GM13977 (cell line): ENCODE measurements around the gene CCDC78.

Experiments
- DNase-seq: peaks from one replicate; pipeline ENCODE4 v3.0.0; 2012; ENCODE audit warnings: low spot score
- CTCF ChIP-seq: IDR thresholded peaks from 2 replicates; pipeline ENCODE4 v1.5.1; 2012; ENCODE audit warnings: mild to moderate bottlenecking, control low read depth; ENCODE audit not compliant: insufficient read depth; ENCODE audit errors: extremely low read depth, missing control alignments
- in situ Hi-C: fragments of 300-500 bp; cut with MboI; formaldehyde crosslinking; loops from one replicate; pipeline ENCODE4 v1.12.0; 2022; ENCODE audit warnings: low sequenced_read_pairs, low pct_unique_long_range_greater_than_20kb, mixed read lengths, inconsistent platforms; ENCODE audit not compliant: unreplicated experiment

CCDC78 gene

DNA sequence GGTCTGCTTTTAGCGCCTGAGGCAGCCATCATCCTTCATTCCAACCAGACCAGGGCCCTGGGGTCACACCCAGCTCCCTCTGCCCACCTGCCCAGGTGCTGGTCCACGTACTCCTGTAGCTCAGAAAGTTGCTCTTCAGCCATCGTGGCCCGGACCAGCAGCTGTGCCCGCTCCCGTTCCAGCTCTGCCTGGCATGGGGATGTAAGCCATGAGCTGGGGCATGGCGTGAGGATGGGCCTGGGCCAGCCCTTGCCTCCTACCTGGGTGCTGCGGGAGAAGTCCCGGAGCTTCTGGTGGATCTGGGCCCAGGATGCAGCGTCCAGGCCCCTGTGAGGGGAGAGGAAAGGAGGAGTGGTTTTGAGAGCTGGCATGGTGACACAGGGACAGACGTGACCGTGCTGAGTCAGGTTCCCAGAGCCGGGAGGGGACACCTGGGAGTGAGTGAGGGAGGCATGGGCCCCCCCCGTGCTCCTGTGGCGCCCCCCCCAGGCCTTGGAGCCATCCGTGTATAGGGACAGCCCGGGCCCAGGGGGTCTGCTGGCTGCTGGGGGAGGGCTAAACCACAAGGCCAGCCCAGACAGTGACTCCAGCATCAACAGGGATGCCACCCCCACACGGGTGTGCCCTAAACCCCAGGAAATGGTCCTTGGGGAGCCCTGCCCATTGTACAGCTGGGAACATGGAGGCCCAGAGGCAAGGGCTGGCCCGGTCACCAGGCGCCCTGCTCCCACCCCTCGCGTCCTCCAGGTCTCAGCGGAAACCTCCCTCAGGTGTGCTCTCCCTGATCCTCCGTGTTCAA lies 3.2 kb downstream of the CCDC78 start:
- in situ Hi-C loops: no loop called here
- no peak for TF ChIP-seq CTCF
- DNase-seq: no peak

DNA sequence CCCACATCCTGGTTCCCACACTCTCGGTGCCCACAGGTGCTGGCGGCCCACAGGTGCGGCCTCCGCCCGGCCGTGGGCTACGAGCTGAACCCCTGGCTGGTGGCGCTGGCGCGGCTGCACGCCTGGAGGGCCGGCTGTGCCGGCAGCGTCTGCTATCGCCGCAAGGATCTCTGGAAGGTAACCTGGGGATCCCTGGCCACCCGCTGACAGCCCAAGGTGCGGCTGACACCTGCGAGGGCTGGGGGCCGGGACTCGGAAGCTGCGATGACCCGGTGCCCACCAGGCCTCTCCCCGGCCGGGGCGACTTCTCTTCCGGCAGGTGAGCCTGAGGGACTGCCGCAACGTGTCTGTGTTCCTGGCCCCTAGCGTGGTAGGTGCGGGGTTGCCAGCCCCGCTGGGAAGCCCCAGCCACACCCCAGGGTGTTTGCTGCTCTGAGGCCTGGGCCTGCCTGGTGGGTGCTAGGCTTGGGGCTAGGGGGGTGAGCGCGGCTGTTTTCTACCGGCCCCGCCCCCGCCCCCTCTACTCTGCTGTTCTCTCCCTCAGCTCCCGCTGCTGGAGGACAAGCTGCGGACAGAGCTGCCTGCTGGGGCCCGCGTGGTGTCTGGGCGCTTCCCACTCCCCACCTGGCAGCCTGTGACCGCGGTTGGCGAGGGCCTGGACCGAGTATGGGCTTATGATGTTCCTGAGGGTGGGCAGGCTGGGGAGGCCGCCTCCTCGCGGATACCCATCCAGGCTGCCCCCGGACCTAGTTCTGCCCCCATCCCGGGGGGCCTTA lies 4.3 kb downstream of the CCDC78 start:
- in situ Hi-C loops: no loop called here
- DNase-seq: no peak
- TF ChIP-seq CTCF: no peak

DNA sequence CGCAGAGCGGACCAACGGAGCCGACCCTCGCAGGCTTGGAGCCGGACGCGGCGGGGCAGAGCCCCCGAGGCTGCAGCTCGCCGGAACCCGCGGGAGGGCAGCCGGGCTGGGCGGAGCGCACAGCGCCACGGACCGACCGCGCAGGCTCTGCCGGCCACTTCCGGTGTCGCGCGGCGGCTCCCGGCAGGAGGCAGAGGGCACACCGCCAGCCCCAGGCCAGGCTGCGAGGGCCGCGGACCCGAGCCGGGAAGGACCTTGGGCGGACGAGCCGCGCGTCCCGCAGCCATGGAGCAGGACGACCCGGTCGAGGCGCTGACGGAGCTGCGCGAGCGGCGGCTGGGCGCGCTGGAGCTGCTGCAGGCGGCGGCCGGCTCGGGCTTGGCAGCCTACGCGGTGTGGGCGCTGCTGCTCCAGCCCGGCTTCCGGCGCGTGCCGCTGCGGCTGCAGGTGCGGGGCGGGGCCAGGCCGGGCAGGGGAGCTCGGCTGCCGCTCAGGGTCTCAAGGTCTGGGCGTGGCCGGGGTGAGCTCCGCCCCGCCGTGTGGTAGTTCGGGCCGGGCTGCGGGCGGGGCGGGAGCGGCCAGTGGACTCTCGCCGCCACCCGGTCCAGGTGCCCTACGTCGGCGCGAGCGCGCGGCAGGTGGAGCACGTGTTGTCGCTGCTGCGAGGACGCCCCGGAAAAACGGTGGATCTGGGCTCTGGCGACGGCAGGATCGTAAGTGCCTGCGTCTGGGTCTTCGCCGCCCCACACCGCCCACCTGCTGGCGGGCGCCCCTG lies 5.1 kb downstream of the CCDC78 start, which contains the start of gene ANTKMT:
Gene ANTKMT, plus strand, starts transcription at position 157 of the 775 bp plus-strand sequence. Its CDS starts 129 bp downstream, at position 286.
- in situ Hi-C loops: no loop called here
- peak; percentile 98 for DNase-seq
- TF ChIP-seq CTCF: peak; percentile 4

- in situ Hi-C loops: no loop called here
- TF ChIP-seq CTCF: peak; percentile 43
- peak; percentile 82 for DNase-seq
Observed at GRCh38 chr16:720447-720989, 5.7 kb downstream of the CCDC78 start.

DNA sequence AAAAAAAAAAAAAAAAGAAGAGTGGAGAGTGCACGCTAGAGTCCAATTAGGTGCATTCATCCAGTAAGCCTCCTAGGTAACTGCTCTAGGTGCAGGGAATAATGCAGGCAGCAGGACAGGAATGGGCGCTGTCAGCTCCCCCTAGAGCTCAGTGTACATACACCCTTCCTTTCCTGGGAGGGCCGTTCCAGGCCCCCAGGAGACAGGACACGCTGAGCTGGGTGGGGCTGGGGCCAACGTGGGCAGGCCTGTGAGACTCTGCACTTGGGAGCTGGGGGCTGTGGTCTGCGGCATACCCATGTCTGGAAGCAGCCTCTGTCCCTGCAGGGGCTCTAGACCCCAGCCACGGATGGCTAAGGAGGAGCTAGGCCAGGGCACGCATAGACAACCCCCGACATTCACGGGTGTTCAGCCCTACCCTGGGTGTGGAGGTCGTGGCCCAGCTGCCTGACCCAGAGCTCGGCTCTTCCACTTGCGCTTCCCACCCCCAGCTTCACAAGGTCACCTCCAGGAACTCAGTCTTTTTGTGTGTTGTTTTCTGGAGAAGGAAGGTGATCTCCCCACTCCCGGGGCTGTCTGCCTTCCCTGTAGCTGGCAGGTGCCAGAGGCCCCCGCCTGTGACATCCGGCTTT lies 6.3 kb downstream of the CCDC78 start:
- in situ Hi-C loops: no loop called here

More for the DNA sequence above, 6.3 kb downstream of the CCDC78 start:
- DNase-seq: no peak
- peak; percentile 28 for TF ChIP-seq CTCF
